ENCODE measurements around the gene C11orf98. TPM values are rescaled to one million over a fixed set of nuclear protein-coding genes. Genes with fewer than 3 reads are reported as not detected.

C11orf98 gene
- total RNA-seq (10 to 100 TPM; 14.3 to 18.5 TPM), total RNA-seq (0 to 0.47 (median 0.10) reads per million in 172 experiments)
- 62.2 TPM for polyA plus RNA-seq (2013, experiment 1 of 2)
- polyA plus RNA-seq (2013, experiment 2 of 2), result 59.7 TPM

- ATAC-seq (ENCODE audit: poor library complexity), result peak; percentile 91
- Mint-ChIP-seq H3K27me3 (no peaks in the 10 kb centered on the region), H3K27ac (peak within 1 kb of the TSS; percentile 96)
Observed at GRCh38 chr11:62665075-62665598, at the start of gene C11orf98, which contains the start of gene CSKMT. TSS of gene C11orf98 (minus strand) at chr11:62665210. CDS start at chr11:62665169, 41 bp downstream. TSS of gene CSKMT (plus strand) at chr11:62665312. CDS start at chr11:62665880, 568 bp downstream.

GRCh38 chr11:62713343-62713742 is 48.3 kb upstream of the C11orf98 start:
- DNase-seq, result no peak
- Mint-ChIP-seq H3K27me3 (no peaks in the 10 kb centered on the region), H3K36me3 (ENCODE audit: low read depth) (peaks cover 85% of the 10 kb centered on the region), H3K4me1 (ENCODE audit: low read depth) (peaks cover 59% of the 10 kb centered on the region), H3K27ac (peak overlapping the region; percentile 50), H3K9me3 (no peaks in the 10 kb centered on the region), H3K4me3 (no peak overlapping the region)
- no peak for TF ChIP-seq CTCF (IDR thresholded peaks at IDR 0.05)
- Histone ChIP-seq H3K27ac (ENCODE audit: low read depth in 1 of 2, low read length in 2 of 2) (peak overlapping the region in 1 of 2 donors; percentile 50), H3K9me3 (ENCODE audit: control insufficient read depth in 1 of 2, insufficient read depth in 1 of 2, low read length in 2 of 2) (no peaks in the 10 kb centered on the region), H3K36me3 (ENCODE audit: insufficient read depth, low read length) (peaks cover 74% of the 10 kb centered on the region), H3K4me3 (ENCODE audit: low read length) (no peak overlapping the region), H3K27me3 (ENCODE audit: control insufficient read depth in 1 of 2, insufficient read depth in 2 of 2, low read length in 2 of 2) (no peaks in the 10 kb centered on the region), H3K4me1 (ENCODE audit: insufficient read depth, low read length) (peaks cover 43% of the 10 kb centered on the region)
- ChIA-PET POLR2A (interaction anchor here (1.3 to 9.9 kb wide), 2 partner anchors 15 to 61 kb away, joined by 3 to 165 read pairs; partner anchors contain the start of genes HNRNPUL2, INTS5 and TTC9C), CTCF (no interaction called here)
- intact Hi-C loops (cut with DNase I, micrococcal nuclease), result loop anchor here in 1 of 2 experiments (1.0 kb wide), 1 partner anchor 11 kb away; no protein-coding TSS in a partner anchor
- no peak for ATAC-seq (ENCODE audit: poor library complexity)

More at GRCh38 chr11:62665075-62665598, at the start of gene C11orf98, which contains the start of gene CSKMT:
- ChIA-PET CTCF (interaction anchor here (0.8 to 1.9 kb wide), 11 partner anchors 9 to 240 kb away, joined by 3 to 7 read pairs (median 4); partner anchors contain the start of genes B3GAT3, GANAB, INTS5 and TUT1), POLR2A (interaction anchor here (0.6 to 5.3 kb wide), 49 partner anchors 10 to 1620 kb away, joined by 3 to 170 read pairs (median 6); partner anchors contain the start of genes B3GAT3, BAD, BSCL2 and EEF1G)
- DNase-seq, result peak; percentile 92 to 97 (median 94)
- peak within 1 kb of the TSS; percentile 80 to 88 for H3K27ac ChIP-seq (ENCODE audit: low read depth in 1 of 2, low read length in 2 of 2)
- intact Hi-C loops (cut with DNase I, micrococcal nuclease), result loop anchor here (1.0 to 10.0 kb wide), 2 partner anchors 12 to 870 kb away; partner anchors contain the start of genes INTS5 (in 2 of the 2), FEN1 (in 1 of the 2) and TMEM258 (in 1 of the 2)
- Mint-ChIP-seq H3K4me3 (peak within 1 kb of the TSS; percentile 99), H3K4me1 (ENCODE audit: low read depth) (peaks cover 36% of the 10 kb centered on the region), H3K36me3 (ENCODE audit: low read depth) (peaks cover 39% of the 10 kb centered on the region), H3K9me3 (no peaks in the 10 kb centered on the region)
- no peaks in the 10 kb centered on the region for H3K27me3 ChIP-seq (ENCODE audit: control insufficient read depth in 1 of 2, insufficient read depth in 2 of 2, low read length in 2 of 2)
- H3K4me3 ChIP-seq (ENCODE audit: low read length), result peak within 1 kb of the TSS; percentile 73
- no peak for TF ChIP-seq CTCF (IDR thresholded peaks at IDR 0.05)
- peaks cover 21% of the 10 kb centered on the region for H3K36me3 ChIP-seq (ENCODE audit: insufficient read depth, low read length)
- H3K9me3 ChIP-seq (ENCODE audit: control insufficient read depth in 1 of 2, insufficient read depth in 1 of 2, low read length in 2 of 2), result no peaks in the 10 kb centered on the region
- peaks cover 48% of the 10 kb centered on the region for H3K4me1 ChIP-seq (ENCODE audit: insufficient read depth, low read length)

- H3K27ac Mint-ChIP-seq, result peak overlapping the region; percentile 50
- peaks cover 56% of the 10 kb centered on the region for H3K4me1 Mint-ChIP-seq (ENCODE audit: low read depth)
- ChIA-PET CTCF (no interaction called here), POLR2A (interaction anchor here (1.3 to 9.9 kb wide), 2 partner anchors 15 to 60 kb away, joined by 3 to 165 read pairs; partner anchors contain the start of genes HNRNPUL2, INTS5 and TTC9C)
- no peaks in the 10 kb centered on the region for H3K9me3 ChIP-seq (ENCODE audit: control insufficient read depth in 1 of 2, insufficient read depth in 1 of 2, low read length in 2 of 2)
- no peak overlapping the region for H3K4me3 ChIP-seq (ENCODE audit: low read length)
- TF ChIP-seq CTCF (IDR thresholded peaks at IDR 0.05), result no peak
- H3K27ac ChIP-seq (ENCODE audit: low read depth in 1 of 2, low read length in 2 of 2), result peak overlapping the region in 1 of 2 donors; percentile 50
- intact Hi-C loops (cut with DNase I, micrococcal nuclease), result loop anchor here in 1 of 2 experiments (1.0 kb wide), 1 partner anchor 11 kb away; no protein-coding TSS in a partner anchor
- ATAC-seq (ENCODE audit: poor library complexity), result no peak
- H3K27me3 Mint-ChIP-seq, result no peaks in the 10 kb centered on the region
- DNase-seq, result peak in 1 of 14 experiments; percentile 22
- H3K4me1 ChIP-seq (ENCODE audit: insufficient read depth, low read length), result peaks cover 47% of the 10 kb centered on the region
- no peaks in the 10 kb centered on the region for H3K9me3 Mint-ChIP-seq
- peaks cover 69% of the 10 kb centered on the region for H3K36me3 ChIP-seq (ENCODE audit: insufficient read depth, low read length)
- H3K27me3 ChIP-seq (ENCODE audit: control insufficient read depth in 1 of 2, insufficient read depth in 2 of 2, low read length in 2 of 2), result no peaks in the 10 kb centered on the region
- peaks cover 80% of the 10 kb centered on the region for H3K36me3 Mint-ChIP-seq (ENCODE audit: low read depth)
- peak overlapping the region; percentile 34 for H3K4me3 Mint-ChIP-seq
Observed at GRCh38 chr11:62712861-62713260, 47.9 kb upstream of the C11orf98 start.

Measured in CD4-positive, alpha-beta T cell (primary cell).